Measurements from ENCODE around the gene TMED6.

The TMED6 gene

DNA sequence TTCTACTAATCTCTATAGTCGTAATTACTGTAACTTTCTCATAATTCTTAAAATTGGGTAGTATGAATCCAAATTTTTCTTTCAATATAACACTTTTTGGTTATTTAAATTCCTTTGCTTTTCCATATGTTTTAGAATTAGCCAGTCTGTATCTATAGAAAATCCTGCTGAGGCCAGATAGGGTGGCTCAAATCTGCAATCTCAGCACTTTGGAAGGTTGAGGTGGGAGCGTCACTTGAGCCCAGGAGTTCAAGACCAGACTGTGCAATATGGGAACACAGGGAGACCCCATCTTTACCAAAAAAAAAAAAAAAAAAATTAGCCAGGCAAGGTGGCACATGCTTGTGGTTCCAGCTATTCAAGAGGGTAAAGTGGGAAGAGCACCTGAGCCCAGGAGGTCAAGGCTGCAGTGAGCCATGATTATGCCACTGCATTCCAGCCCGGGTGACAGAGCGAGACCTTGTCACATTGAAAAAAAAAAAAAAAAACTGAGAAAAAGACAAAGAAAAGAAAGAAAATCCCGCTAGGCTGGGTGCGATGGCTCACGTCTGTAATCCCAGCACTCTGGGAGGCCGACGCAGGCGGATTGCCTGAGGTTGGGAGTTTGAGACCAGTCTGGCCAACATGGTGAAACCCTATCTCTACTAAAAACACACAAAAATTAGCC lies 24.9 kb upstream of the TMED6 start:
- no peak overlapping the region for H3K27ac ChIP-seq
- DNase-seq (ENCODE audit: low spot score) = no peak
- TF ChIP-seq, protein P1, sequence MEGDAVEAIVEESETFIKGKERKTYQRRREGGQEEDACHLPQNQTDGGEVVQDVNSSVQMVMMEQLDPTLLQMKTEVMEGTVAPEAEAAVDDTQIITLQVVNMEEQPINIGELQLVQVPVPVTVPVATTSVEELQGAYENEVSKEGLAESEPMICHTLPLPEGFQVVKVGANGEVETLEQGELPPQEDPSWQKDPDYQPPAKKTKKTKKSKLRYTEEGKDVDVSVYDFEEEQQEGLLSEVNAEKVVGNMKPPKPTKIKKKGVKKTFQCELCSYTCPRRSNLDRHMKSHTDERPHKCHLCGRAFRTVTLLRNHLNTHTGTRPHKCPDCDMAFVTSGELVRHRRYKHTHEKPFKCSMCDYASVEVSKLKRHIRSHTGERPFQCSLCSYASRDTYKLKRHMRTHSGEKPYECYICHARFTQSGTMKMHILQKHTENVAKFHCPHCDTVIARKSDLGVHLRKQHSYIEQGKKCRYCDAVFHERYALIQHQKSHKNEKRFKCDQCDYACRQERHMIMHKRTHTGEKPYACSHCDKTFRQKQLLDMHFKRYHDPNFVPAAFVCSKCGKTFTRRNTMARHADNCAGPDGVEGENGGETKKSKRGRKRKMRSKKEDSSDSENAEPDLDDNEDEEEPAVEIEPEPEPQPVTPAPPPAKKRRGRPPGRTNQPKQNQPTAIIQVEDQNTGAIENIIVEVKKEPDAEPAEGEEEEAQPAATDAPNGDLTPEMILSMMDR (IDR thresholded peaks at IDR 0.05) = no peak
- no peak overlapping the region for H3K4me3 ChIP-seq

DNA sequence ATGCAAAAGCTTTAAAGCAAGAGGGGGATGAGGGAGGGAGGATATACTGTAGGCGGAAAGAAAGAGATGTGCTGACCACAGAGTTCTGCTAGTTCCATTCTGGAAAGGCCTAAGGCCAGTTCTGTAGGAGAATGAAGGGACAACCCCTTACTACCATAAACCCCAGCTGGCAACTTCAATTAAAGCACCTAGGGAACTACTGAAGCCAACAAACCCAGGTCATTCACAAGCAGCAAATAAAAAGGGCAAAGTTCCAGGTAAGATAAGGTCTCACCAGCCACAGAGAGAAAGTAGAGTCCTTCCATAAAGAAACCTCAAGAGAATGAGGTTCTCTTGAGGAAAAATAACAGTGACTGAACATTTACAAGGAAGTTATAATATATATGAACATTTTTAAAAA lies 21.4 kb upstream of the TMED6 start:
- TF ChIP-seq, protein P1 (IDR thresholded peaks at IDR 0.05) = no peak
- H3K4me3 ChIP-seq = no peak overlapping the region
- DNase-seq (ENCODE audit: low spot score) = no peak
- no peak overlapping the region for H3K27ac ChIP-seq

DNA sequence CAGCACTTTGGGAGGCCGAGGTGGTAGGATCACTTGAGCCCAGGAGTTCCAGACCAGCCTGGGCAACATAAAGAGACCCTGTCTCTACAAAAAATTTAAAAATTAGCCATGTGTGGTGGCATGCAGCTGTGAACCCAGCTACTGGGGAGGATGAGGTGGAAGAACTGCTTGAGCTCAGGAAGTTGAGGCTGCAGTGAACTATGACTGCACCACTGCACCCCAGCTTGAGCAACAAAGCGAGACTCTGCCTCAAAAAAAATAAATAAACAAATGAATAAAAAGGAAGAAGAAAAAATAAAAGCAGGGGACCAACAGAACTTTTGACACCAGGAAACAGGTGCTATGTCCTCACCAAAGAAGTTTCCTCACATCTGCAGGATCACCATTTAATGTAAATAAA lies 20.0 kb upstream of the TMED6 start:
- TF ChIP-seq, protein P1 (IDR thresholded peaks at IDR 0.05) = no peak
- Histone ChIP-seq H3K4me3 (no peak overlapping the region), H3K27ac (no peak overlapping the region)
- peak; percentile 40 for DNase-seq (ENCODE audit: low spot score)

DNA sequence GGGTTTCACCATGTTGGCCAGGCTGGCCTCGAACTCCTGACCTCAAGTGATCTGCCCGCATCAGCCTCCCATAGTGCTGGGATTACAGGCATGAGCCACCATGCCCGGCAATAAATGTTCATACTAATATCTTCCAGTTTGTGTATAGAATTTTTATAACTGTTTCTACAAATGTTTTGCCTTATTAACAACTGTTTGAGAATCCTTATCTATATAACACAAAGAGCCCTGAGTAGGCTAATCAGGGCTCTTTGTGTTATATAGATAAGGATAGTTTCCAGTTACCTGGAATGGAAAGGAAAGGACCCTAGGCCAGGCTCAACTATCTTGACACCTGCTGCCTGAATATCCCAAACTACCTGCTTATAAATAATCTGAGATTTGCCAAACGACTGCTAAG lies 17.3 kb upstream of the TMED6 start:
- no peak for DNase-seq (ENCODE audit: low spot score)
- Histone ChIP-seq H3K27ac (no peak overlapping the region), H3K4me3 (no peak overlapping the region)
- TF ChIP-seq, protein P1 (IDR thresholded peaks at IDR 0.05) = no peak

DNA sequence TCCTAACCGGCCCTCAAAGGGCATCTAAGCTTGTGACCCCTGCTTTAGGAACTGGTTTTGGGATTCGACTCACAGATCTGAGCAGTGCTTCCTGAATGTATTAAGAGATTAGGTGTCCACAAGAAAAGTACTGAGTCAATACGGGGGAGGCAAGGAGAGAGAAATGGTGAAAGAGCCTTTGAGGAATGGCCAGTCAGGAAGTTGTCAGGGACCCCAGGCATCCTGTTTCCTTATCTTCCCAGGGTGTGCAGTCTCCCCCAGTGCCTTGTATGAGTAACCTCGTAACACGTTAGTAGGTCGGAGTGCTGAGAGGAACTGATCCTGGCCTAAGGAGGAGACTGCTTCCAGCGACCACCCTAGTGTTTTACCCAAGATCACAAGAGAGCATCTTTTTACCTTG lies 16.4 kb upstream of the TMED6 start:
- no peak overlapping the region for H3K27ac ChIP-seq
- no peak overlapping the region for H3K4me3 ChIP-seq
- TF ChIP-seq, protein P1 (IDR thresholded peaks at IDR 0.05) = no peak
- no peak for DNase-seq (ENCODE audit: low spot score)

DNA sequence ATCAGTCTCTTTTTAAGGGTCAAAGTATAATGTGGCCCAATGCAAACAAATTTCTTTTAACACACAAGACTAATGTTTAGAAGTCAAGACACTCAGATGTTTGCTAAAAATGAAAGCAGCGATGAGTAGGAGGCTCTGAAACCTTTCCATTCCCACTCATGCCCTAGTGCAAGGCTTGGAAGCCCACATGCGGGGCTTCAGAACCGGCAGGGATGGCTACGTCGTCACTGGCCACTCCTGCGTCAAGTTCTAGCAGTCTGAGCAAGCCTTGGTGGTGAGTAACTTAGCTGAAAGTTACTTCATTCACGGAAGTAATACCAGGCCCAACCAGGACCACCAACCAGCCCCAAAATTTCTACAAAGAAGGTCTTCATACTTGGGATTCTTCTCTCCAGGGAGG lies 14.8 kb upstream of the TMED6 start:
- TF ChIP-seq, protein P1 (IDR thresholded peaks at IDR 0.05) = no peak
- H3K27ac ChIP-seq = no peak overlapping the region
- H3K4me3 ChIP-seq = no peak overlapping the region
- no peak for DNase-seq (ENCODE audit: low spot score)

DNA sequence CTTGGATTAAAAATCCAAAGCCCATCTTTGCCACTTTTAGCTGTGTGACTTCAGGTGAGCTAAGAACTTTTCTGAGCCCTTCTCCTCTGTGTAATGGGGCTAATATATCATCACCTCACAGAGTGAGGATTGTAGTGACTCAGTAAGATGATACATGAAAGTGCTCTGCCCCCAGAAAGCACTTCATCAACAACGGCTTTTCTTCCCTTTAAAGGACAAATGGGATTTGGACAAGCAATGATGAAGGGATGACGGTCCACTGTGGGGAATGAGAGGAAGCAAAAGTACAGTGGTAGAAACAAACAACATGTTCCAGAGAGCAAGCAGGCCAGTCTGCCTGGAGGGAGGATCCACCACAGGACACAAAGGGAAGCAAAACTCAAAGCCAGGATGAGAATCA lies 14.3 kb upstream of the TMED6 start:
- DNase-seq (ENCODE audit: low spot score) = no peak
- Histone ChIP-seq H3K4me3 (no peak overlapping the region), H3K27ac (no peak overlapping the region)
- TF ChIP-seq, protein P1 (IDR thresholded peaks at IDR 0.05) = no peak
